Hepatocyte (in vitro differentiated cells): Measurements from ENCODE around the gene KRTAP4-9. TPM values are rescaled to one million over a fixed set of nuclear protein-coding genes. Genes with fewer than 3 reads are reported as not detected.
"Not testable (repeated sequence)": the region's sequence is repeated elsewhere in the genome, so short reads cannot be mapped to it uniquely, and the experiment has no call there.

Source experiments
- DNase-seq: peaks from one replicate; pipeline ENCODE4 v3.0.0-alpha.2; 2016; ENCODE audit warnings: low spot score
- H2AFZ ChIP-seq: fragments of 200-600 bp; sonication (generic); 2 replicates; pipeline ENCODE4 v1.6.0; 2016; ENCODE audit warnings: antibody characterized with exemption, mild to moderate bottlenecking
- H3K27ac ChIP-seq: fragments of 200-600 bp; sonication (generic); 2 replicates; pipeline ENCODE4 v1.5.1; 2016; ENCODE audit warnings: mild to moderate bottlenecking
- H3K27me3 ChIP-seq: fragments of 200-600 bp; sonication (generic); 2 replicates; pipeline ENCODE4 v1.6.1; 2016
- H3K36me3 ChIP-seq: fragments of 200-600 bp; sonication (generic); replicated peaks from 2 replicates; pipeline ENCODE4 v1.5.1; 2016; ENCODE audit warnings: low read depth; ENCODE audit not compliant: insufficient read depth
- H3K4me1 ChIP-seq: fragments of 200-600 bp; sonication (generic); 2 replicates; pipeline ENCODE4 v1.5.1; 2016; ENCODE audit warnings: mild to moderate bottlenecking, moderate library complexity; ENCODE audit not compliant: insufficient read depth
- H3K4me2 ChIP-seq: fragments of 200-600 bp; sonication (generic); 2 replicates; pipeline ENCODE4 v1.6.0; 2016
- H3K4me3 ChIP-seq: fragments of 200-600 bp; sonication (generic); 2 replicates; pipeline ENCODE4 v1.5.1; 2016; ENCODE audit warnings: mild to moderate bottlenecking
- H3K79me2 ChIP-seq: fragments of 200-600 bp; sonication (generic); 2 replicates; pipeline ENCODE4 v1.6.0; 2017; ENCODE audit warnings: mild to moderate bottlenecking
- H3K9me2 ChIP-seq: fragments of 200-600 bp; sonication (generic); replicated peaks from 2 replicates; pipeline ENCODE4 v1.6.0; 2017; ENCODE audit warnings: mild to moderate bottlenecking; ENCODE audit not compliant: insufficient read depth
- H3K9me3 ChIP-seq: fragments of 200-600 bp; sonication (generic); 2 replicates; pipeline ENCODE4 v1.5.1; 2016; ENCODE audit warnings: low read depth, mild to moderate bottlenecking
- H4K20me1 ChIP-seq: fragments of 200-600 bp; sonication (generic); 2 replicates; pipeline ENCODE4 v1.6.0; 2016; ENCODE audit warnings: mild to moderate bottlenecking; ENCODE audit not compliant: insufficient read depth, poor library complexity, severe bottlenecking
- EZH2 ChIP-seq: fragments of 200-600 bp; sonication (generic); IDR thresholded peaks from 2 replicates; pipeline ENCODE4 v1.6.1; 2016; ENCODE audit warnings: antibody characterized with exemption, mild to moderate bottlenecking, borderline replicate concordance
- EZH2phosphoT487 ChIP-seq: fragments of 200-600 bp; sonication (generic); IDR thresholded peaks from one replicate; pipeline ENCODE4 v1.6.1; 2018; ENCODE audit warnings: antibody characterized with exemption, mild to moderate bottlenecking, low read depth, moderate library complexity; ENCODE audit not compliant: unreplicated experiment, severe bottlenecking
- WGBS: methylation state at CpG from one replicate; pipeline ENCODE4 v1.1.6; 2016; ENCODE audit warnings: low lambda C conversion rate; ENCODE audit errors: missing lambda C conversion rate; 5-methylcytosine and 5-hydroxymethylcytosine counted together
- polyA plus RNA-seq: library from polyadenylated mRNA; unstranded; fragments of >200 nt; fragmentation: Nextera tagmentation; extraction: Ambion mirVana; gene quantifications from 2 replicates; pipeline ENCODE4 v1.2.1, GENCODE V29; 2016
- total RNA-seq: library from RNA; depleted of rRNA; stranded (reverse); fragments of >200 nt; gene quantifications from 2 replicates; pipeline ENCODE4 v1.2.3, GENCODE V29; 2014
- TF ChIP-seq, protein P1 (sequence below): fragments of 200-600 bp; sonication (generic); IDR thresholded peaks from 2 replicates; pipeline ENCODE4 v1.5.1; 2016; ENCODE audit warnings: antibody characterized with exemption, mild to moderate bottlenecking; ENCODE audit not compliant: poor library complexity

Gene KRTAP4-9
- total and polyA plus RNA-seq, 2 experiments from 2014 or later, result not detected

DNA sequence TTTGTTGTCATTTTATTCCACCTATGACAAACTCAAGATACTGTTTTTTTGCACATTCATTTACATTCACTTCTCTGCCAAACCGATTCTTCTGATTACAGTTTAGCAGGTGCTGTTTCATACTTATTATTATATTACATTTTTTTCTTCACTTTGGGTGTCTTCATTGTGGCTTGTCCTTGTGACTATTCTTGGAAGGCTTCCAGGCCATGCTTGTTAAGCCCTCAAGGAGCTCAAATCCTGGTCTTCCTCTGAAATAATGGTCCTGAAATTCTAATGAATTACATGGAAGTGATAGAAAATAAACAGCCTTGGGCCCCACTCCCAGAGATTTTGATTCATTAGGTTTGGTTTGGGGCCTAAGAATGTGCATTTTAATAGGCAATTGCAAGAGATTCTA lies 40.9 kb upstream of the KRTAP4-9 start:
- H3K9me2 ChIP-seq, result no peaks in the 10 kb centered on the region
- 96% methylated on average over 1 of the region's 1 CpG for whole genome bisulfite sequencing
- H2AFZ ChIP-seq, result no peak overlapping the region
- H3K9me3 ChIP-seq, result no peaks in the 10 kb centered on the region
- H4K20me1 ChIP-seq, result no peaks in the 10 kb centered on the region
- no peak for DNase-seq
- H3K27ac ChIP-seq, result no peak overlapping the region
- H3K36me3 ChIP-seq, result no peaks in the 10 kb centered on the region
- no peaks in the 10 kb centered on the region for H3K79me2 ChIP-seq
- no peak overlapping the region for H3K4me2 ChIP-seq
- no peaks in the 10 kb centered on the region for H3K4me1 ChIP-seq
- H3K4me3 ChIP-seq, result no peak overlapping the region
- H3K27me3 ChIP-seq, result no peaks in the 10 kb centered on the region
- TF ChIP-seq, protein P1, sequence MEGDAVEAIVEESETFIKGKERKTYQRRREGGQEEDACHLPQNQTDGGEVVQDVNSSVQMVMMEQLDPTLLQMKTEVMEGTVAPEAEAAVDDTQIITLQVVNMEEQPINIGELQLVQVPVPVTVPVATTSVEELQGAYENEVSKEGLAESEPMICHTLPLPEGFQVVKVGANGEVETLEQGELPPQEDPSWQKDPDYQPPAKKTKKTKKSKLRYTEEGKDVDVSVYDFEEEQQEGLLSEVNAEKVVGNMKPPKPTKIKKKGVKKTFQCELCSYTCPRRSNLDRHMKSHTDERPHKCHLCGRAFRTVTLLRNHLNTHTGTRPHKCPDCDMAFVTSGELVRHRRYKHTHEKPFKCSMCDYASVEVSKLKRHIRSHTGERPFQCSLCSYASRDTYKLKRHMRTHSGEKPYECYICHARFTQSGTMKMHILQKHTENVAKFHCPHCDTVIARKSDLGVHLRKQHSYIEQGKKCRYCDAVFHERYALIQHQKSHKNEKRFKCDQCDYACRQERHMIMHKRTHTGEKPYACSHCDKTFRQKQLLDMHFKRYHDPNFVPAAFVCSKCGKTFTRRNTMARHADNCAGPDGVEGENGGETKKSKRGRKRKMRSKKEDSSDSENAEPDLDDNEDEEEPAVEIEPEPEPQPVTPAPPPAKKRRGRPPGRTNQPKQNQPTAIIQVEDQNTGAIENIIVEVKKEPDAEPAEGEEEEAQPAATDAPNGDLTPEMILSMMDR, result no peak
- TF ChIP-seq EZH2 (no peak), EZH2phosphoT487 (no peak)

DNA sequence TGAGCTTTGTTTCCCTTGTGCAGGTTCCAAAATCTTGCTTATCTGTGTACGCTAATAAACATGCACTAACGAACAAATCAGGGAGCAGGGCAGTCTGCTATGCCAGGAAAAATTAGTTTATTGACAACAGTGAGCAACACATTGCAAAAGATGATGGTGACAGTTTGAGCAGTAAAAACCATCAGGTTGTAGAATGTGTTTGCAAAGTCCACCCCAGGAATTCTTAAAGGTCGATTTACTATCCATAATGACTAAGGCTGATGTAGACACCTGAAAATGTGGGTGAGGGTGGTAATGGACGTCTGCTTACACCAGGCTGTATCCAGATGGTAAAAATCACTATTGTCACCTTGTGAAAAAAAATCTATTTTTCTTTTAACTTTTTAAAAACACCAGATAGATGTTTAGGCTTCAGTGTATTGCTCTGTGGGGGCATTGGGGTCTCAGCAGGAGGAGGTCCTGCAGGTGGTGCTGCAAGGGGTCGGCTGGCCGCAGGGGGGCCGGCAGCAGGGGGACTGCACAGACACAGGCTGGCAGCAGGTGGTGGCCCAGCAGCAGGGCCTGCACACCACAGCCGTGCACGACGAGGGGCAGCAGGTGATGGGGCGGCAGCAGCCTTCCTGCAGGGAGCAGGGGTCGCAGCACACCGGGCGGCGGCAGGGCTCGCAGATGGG lies 40.0 kb upstream of the KRTAP4-9 start:
- H3K27ac ChIP-seq, H3K4me2 ChIP-seq, H3K4me1 ChIP-seq, H3K79me2 ChIP-seq, H2AFZ ChIP-seq, H3K4me3 ChIP-seq, H3K9me2 ChIP-seq, DNase-seq, H3K36me3 ChIP-seq, H3K27me3 ChIP-seq, H3K9me3 ChIP-seq, H4K20me1 ChIP-seq: not testable (repeated sequence)
- 75% methylated on average over 7 of the region's 16 CpGs for WGBS

DNA sequence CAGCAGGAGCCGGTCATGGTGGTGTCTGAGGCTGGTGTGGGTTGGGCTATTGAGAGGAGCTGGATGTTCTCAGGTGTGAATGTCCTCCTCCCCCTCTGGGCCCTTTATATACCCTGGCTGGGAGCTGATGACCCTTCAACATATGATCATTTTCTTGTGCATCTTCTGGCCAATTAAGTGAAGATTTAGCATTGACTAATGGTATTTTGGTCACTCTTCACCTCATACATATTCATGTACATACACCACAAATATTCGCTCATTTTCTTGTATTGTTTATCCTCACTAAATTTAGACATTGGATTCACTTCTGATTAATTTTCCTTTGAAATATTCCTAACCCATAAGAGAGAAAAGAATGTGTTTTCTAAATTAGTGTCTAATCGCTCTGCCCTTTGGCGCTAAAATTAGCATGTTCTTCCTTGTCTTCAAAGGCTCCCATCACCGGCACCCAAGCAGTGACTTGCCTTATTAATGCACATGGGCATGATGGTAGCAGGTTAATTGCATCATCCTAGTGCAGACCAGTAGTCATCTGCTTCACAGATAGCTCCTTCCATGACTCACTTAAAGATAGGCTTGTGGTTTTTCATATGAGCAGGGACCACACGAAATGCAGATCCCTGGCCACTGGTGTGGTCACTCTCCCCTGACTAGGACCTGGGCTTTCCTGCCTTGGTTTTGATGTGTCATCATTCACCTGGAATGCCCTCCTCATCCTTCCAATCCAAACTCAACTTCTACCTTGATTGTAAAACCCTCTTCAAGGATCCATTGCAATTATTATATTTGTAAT lies 39.2 kb upstream of the KRTAP4-9 start, which contains the start of gene KRTAP2-4:
Gene KRTAP2-4, minus strand, starts transcription at position 51 of the 796 bp plus-strand sequence. Its CDS starts 34 bp downstream, at position 17.
- TF ChIP-seq, protein P1, result no peak
- TF ChIP-seq EZH2, result no peak
- TF ChIP-seq EZH2phosphoT487, result no peak

DNA sequence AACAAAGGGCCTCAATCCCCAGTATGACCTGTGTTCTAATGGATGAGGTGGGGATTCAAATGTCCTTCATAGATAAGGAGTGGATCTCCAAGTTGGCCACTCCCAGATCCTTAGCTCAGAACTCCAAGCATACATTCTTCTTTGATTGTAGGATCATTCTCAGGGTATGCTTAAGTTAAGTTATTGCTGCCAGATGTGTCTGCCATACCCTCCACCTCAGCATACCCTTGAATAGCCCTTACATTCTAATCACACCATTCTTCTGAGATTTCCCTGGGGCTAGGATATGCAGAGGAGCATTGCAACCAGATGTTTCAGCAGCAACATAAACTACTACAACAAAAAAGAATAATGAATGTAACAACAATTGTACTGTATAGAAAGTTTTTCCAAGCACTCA lies 37.9 kb upstream of the KRTAP4-9 start:
- no peak overlapping the region for H3K4me2 ChIP-seq
- H3K4me1 ChIP-seq, result no peaks in the 10 kb centered on the region
- no peaks in the 10 kb centered on the region for H3K27me3 ChIP-seq
- TF ChIP-seq EZH2 (no peak), EZH2phosphoT487 (no peak)
- TF ChIP-seq, protein P1, result no peak
- no peaks in the 10 kb centered on the region for H3K36me3 ChIP-seq
- H4K20me1 ChIP-seq, result no peaks in the 10 kb centered on the region
- H3K27ac ChIP-seq, result no peak overlapping the region
- H3K9me2 ChIP-seq, result no peaks in the 10 kb centered on the region
- no peak for DNase-seq
- H3K9me3 ChIP-seq, result no peaks in the 10 kb centered on the region
- no peak overlapping the region for H2AFZ ChIP-seq
- no peaks in the 10 kb centered on the region for H3K79me2 ChIP-seq
- H3K4me3 ChIP-seq, result no peak overlapping the region

More for the DNA sequence above, 39.2 kb upstream of the KRTAP4-9 start, which contains the start of gene KRTAP2-4:
- no peak within 1 kb of the TSS for H3K27ac ChIP-seq
- H3K4me2 ChIP-seq, result no peak within 1 kb of the TSS
- no peaks in the 10 kb centered on the region for H3K9me3 ChIP-seq
- H2AFZ ChIP-seq, result no peak within 1 kb of the TSS
- no peaks in the 10 kb centered on the region for H3K9me2 ChIP-seq
- H3K4me3 ChIP-seq, result no peak within 1 kb of the TSS
- H3K27me3 ChIP-seq, result no peaks in the 10 kb centered on the region
- no peaks in the 10 kb centered on the region for H3K4me1 ChIP-seq
- no peaks in the 10 kb centered on the region for H3K36me3 ChIP-seq
- no peaks in the 10 kb centered on the region for H3K79me2 ChIP-seq
- no peaks in the 10 kb centered on the region for H4K20me1 ChIP-seq
- 87% methylated on average over 5 of the region's 6 CpGs for WGBS
- DNase-seq, result no peak
